ENCODE results near the gene DIAPH2. TPM values are rescaled to one million over a fixed set of nuclear protein-coding genes. Genes with fewer than 3 reads are reported as not detected.

The DIAPH2 gene
- total and polyA plus RNA-seq, 9 of the 15 experiments (the other 6 are each of a cell fraction or from before 2014, with no cell fraction given): 0.01 to 0.18 (median 0.07) TPM; not detected in 1

DNA sequence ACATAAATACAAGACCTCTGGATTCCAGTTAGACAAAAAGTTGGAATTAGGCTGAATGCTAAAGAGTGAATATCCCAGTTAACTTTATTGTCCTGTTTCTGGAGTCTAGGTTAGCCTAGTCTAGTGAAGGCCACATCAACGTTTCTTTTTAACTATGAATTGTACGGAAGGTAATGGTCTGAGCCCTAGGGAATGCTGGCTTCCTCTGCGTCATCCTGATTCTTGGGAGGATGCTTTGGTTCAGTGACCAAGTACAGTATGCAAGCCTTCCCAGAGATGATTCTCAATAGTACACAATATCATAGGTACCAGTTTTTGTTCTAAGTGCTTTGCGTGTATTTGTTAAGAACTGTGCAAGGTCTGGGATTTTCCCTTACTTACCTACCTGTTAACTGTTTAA is 11.8 kb downstream of the DIAPH2 start (continued):
- TF ChIP-seq, protein P1, sequence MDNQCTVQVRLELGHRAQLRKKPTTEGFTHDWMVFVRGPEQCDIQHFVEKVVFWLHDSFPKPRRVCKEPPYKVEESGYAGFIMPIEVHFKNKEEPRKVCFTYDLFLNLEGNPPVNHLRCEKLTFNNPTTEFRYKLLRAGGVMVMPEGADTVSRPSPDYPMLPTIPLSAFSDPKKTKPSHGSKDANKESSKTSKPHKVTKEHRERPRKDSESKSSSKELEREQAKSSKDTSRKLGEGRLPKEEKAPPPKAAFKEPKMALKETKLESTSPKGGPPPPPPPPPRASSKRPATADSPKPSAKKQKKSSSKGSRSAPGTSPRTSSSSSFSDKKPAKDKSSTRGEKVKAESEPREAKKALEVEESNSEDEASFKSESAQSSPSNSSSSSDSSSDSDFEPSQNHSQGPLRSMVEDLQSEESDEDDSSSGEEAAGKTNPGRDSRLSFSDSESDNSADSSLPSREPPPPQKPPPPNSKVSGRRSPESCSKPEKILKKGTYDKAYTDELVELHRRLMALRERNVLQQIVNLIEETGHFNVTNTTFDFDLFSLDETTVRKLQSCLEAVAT (IDR thresholded peaks at IDR 0.05): no peak
- TF ChIP-seq, protein P2, sequence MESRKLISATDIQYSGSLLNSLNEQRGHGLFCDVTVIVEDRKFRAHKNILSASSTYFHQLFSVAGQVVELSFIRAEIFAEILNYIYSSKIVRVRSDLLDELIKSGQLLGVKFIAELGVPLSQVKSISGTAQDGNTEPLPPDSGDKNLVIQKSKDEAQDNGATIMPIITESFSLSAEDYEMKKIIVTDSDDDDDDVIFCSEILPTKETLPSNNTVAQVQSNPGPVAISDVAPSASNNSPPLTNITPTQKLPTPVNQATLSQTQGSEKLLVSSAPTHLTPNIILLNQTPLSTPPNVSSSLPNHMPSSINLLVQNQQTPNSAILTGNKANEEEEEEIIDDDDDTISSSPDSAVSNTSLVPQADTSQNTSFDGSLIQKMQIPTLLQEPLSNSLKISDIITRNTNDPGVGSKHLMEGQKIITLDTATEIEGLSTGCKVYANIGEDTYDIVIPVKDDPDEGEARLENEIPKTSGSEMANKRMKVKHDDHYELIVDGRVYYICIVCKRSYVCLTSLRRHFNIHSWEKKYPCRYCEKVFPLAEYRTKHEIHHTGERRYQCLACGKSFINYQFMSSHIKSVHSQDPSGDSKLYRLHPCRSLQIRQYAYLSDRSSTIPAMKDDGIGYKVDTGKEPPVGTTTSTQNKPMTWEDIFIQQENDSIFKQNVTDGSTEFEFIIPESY (CRISPR knock-in tag; IDR thresholded peaks at IDR 0.05): no peak
- TF ChIP-seq, protein P3, sequence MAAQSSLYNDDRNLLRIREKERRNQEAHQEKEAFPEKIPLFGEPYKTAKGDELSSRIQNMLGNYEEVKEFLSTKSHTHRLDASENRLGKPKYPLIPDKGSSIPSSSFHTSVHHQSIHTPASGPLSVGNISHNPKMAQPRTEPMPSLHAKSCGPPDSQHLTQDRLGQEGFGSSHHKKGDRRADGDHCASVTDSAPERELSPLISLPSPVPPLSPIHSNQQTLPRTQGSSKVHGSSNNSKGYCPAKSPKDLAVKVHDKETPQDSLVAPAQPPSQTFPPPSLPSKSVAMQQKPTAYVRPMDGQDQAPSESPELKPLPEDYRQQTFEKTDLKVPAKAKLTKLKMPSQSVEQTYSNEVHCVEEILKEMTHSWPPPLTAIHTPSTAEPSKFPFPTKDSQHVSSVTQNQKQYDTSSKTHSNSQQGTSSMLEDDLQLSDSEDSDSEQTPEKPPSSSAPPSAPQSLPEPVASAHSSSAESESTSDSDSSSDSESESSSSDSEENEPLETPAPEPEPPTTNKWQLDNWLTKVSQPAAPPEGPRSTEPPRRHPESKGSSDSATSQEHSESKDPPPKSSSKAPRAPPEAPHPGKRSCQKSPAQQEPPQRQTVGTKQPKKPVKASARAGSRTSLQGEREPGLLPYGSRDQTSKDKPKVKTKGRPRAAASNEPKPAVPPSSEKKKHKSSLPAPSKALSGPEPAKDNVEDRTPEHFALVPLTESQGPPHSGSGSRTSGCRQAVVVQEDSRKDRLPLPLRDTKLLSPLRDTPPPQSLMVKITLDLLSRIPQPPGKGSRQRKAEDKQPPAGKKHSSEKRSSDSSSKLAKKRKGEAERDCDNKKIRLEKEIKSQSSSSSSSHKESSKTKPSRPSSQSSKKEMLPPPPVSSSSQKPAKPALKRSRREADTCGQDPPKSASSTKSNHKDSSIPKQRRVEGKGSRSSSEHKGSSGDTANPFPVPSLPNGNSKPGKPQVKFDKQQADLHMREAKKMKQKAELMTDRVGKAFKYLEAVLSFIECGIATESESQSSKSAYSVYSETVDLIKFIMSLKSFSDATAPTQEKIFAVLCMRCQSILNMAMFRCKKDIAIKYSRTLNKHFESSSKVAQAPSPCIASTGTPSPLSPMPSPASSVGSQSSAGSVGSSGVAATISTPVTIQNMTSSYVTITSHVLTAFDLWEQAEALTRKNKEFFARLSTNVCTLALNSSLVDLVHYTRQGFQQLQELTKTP (IDR thresholded peaks at IDR 0.05; ENCODE audit: low read depth in 1 of 2, partially characterized antibody in 2 of 2): no peak
- no peak for TF ChIP-seq RBFOX2 (IDR thresholded peaks at IDR 0.05; ENCODE audit: low read depth, low read length)
